ENCODE data around the gene SLF2.

Gene SLF2

DNA sequence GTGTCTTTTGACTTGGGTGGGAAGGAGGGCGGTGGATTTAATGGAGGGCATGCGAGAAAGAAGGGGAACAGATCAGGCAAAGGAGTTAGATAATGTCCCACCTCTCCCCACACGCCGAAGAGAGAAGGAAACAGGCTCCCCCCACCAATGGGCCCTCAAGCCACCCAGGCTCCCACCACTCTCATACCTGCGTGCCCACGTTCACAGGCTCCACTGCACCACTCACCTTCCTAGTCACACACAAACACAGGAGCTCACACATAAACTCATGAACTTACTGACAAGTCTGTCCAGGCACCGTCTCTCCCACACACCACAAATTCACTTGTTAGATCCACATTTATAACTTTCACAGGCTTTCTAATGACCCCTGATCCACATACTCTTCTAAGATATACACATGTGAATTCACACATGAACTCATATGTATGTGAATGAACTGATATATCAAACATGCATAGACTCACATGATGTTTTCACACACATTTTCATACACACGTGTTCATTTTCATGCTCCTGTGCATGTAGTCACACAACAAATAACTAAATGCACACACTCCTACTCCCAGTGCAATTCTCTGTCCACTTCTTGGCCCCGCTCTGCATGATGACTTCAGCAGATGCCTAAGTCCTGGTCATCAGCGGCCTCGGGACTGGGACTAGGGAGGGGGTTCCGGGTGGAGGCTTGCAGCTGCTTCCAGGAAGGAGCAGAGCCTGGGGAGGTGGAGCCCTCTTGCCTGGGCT is 88.3 kb downstream of the SLF2 start:
- DNase-seq = no peak

DNA sequence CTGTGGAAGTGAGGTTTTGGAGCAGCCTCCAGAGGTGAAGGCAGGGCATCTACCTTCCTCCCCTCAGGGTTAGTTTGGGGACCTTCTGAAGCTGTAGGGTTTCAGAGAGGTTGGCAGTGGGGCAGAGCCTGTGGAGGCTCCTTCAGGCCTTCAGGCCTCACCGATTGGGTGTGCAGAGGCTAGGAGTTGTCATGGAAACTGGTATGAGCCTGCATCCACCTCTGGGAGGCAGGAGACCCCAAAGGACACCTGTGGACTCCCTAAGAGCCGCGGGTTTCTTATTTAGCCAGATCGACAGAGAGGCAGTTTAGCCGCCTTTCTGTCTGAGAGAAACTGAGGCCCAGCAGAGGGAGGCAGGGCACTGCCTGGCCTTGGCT is 88.9 kb downstream of the SLF2 start:
- no peak for DNase-seq

DNA sequence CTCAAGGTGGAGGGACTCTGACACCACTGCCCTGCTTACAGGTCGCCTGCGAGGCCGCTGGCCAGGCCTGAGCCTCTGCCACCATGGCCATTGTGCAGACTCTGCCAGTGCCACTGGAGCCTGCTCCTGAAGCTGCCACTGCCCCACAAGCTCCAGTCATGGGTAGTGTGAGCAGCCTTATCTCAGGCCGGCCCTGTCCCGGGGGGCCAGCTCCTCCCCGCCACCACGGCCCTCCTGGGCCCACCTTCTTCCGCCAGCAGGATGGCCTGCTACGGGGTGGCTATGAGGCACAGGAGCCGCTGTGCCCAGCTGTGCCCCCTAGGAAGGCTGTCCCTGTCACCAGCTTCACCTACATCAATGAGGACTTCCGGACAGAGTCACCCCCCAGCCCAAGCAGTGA is 89.7 kb downstream of the SLF2 start:
- no peak for DNase-seq

DNA sequence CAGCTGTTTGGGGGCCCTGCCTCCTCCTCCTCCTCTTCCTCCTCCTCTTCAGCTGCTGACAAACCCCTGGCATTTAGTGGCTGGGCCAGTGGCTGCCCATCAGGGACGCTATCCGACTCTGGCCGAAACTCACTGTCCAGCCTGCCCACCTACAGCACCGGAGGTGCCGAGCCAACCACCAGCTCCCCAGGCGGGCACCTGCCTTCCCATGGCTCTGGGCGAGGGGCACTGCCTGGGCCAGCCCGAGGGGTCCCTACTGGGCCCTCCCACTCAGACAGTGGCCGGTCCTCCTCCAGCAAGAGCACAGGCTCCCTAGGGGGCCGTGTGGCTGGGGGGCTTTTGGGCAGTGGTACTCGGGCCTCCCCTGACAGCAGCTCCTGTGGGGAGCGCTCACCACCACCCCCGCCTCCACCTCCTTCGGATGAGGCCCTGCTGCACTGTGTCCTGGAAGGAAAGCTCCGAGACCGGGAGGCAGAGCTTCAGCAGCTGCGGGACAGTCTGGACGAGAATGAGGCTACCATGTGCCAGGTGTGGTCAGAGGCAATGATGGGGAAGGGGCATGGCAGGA is 91.0 kb downstream of the SLF2 start:
- DNase-seq = no peak

DNA sequence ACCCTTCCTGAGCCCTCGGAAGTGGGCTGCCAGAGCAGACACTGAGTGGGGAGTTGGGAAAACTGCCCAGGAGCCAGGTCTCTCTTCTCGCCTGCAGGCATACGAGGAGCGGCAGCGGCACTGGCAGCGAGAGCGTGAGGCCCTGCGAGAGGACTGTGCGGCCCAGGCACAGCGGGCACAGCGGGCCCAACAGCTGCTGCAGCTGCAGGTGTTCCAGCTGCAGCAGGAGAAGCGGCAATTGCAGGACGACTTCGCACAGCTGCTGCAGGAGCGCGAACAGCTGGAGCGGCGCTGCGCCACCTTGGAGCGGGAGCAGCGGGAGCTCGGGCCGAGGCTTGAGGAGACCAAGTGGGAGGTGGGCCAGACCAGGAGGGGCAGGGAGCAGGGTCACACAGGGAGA is 92.6 kb downstream of the SLF2 start:
- no peak for DNase-seq

DNA sequence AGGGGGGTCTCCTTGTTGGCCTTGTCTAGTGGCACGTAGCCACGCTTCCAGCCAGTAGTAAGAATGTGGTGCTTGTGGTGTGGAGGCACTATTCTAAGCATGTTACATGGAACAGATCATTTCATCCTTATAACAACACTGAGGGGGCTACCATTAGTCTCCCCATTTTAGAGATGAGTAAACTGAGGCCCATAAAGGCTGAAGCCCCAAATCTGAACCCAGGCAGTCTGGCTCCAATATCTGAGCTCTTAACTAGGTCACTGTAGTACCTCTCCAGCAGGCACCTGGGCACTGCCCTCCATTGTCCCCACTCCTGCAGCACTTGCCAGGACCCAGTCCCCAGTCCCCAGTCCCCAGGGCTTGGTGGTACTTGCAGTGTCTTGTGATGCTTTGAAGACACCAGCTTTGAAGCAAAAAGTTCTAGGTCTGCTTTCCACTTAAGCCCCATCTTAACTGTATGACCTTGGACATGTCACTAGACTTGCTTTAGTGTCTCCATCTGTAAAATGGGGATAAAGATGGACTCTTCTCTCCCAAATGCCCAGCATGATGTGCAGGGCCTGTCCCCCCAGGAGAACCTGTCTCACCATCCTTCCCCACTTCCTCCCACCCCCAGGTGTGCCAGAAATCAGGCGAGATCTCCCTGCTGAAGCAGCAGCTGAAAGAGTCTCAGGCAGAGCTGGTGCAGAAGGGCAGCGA is 93.3 kb downstream of the SLF2 start:
- no peak for DNase-seq

DNA sequence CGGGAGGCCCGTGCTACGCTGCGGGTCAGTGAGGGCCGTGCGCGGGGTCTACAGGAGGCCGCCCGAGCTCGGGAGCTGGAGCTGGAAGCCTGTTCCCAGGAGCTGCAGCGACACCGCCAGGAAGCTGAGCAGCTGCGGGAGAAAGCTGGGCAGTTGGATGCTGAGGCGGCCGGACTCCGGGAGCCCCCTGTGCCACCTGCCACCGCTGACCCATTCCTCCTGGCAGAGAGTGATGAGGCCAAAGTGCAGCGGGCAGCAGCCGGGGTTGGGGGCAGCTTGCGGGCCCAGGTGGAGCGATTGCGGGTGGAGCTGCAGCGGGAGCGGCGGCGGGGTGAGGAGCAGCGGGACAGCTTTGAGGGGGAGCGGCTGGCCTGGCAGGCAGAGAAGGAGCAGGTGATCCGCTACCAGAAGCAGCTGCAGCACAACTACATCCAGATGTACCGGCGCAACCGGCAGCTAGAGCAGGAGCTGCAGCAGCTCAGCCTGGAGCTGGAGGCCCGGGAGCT is 93.9 kb downstream of the SLF2 start:
- no peak for DNase-seq

DNA sequence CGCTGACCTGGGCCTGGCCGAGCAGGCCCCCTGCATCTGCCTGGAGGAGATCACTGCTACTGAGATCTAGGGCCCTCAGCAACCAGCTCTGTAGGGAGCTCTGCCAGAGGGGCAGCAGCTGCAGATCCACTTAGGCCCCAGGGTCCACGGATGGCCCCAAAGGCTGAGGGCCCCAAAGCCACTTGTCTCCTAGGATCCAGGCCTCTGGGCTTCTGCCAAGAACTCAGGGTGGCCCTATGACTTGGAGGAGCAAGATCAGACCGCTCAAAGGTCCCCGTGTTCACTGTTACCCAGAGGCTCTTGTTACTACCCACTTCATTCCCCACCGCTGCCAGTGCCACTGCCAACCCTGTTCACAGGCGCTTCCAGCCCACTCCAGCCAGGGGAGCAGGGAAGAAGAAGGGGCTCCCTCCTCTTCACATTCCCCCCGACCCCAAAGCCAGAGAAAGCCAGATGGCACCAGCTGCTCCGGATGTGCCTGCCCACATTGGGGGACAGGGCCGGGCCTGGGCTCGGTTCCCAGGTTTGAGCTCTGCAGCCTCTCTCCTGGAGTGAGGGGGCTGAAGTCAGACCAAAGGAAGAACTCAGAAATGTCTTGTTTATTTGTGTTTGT is 94.4 kb downstream of the SLF2 start:
- peak in 1 of 2 experiments; percentile 25 for DNase-seq

DNA sequence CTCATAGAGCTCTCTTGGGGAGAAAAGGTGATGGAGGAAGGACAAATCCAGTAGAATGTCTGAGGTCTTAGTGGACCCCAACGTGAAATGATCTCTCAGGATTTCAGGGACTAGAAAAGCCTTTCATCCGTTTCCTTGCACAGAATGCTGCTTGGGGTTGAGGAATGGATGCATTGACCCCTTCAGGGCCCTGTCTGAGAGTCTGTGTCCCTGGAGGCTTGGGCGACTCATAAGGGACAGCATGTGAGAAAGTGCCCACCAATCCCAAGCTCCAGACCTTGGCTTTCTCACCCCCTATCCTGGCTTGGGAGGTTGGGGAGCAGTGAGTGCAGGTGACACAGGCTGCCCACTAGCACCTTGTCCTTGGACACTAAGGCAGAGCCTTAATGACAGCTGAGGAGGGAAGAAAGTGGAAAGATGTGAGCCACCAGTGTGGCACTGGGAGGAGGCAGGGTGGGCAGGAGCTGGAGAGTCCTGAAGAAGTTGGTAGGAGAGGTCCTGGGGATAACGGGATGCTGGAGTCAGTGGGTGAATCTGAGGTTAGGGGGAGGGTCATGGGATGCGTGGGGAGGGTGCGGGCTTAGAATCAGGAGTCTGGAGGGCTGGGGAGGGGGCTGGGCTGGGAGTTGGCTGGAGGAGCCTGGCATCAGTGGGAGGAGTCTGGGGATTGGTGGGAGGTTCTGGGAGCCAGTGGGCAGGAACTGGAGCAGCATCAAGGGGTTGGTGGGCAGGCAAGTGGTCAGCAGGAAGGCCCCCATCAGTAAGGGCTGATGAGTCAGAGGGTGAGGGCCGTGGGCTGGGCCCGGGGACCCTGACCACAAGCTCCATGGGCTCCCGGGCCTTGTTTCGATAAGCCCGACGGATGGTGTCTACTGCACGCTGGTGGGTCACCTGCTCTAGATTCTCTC is 95.4 kb downstream of the SLF2 start:
- DNase-seq = no peak

DNA sequence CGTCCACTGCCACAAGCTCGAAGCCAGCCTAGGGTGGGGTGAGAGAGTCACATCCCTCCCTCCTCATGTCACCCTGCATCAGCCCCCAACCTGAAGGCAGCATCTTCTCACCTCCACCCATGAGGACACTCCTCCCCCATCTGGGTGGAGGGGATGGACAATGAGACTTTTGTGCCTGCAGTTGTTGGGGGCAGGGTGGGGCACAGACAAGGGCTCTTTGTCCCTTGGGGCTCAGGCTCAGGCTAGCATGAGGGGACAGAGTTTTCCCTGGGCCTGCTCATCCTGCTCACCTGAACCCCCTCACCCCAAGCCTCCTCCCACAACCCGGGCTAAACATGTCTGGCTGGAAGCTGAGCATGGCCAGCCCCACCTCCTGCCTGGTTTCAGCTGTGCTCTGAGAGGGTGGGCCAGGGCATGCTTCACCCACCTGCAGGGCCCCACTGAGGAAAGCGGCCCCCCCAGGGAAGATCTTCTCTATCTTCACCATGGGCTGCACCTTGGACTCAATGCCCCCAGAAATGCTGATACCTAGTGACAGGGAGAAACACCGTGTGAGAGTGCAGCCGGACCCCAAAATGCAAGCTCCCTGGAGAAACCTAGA is 96.2 kb downstream of the SLF2 start:
- no peak for DNase-seq

DNA sequence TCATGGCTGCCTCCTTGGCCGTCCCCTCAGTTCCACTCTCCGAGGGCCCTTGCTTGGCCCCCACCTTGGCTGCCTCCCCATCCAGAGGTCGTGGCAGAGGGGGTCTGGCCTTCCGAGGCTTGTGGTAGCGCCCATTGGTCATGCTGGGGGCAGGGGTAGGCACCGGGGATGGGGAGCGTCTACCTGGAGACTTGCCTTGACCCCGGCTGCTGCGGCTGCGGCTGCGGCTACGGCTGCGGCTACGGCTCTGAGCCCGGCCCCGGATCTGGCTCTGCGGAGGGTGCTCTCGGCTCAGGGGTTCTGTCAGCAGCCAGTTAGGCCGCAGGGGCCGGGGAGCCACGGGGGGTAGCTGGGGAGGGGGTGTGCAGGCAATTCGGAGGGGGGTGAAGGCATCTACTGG is 97.6 kb downstream of the SLF2 start:
- DNase-seq = no peak

DNA sequence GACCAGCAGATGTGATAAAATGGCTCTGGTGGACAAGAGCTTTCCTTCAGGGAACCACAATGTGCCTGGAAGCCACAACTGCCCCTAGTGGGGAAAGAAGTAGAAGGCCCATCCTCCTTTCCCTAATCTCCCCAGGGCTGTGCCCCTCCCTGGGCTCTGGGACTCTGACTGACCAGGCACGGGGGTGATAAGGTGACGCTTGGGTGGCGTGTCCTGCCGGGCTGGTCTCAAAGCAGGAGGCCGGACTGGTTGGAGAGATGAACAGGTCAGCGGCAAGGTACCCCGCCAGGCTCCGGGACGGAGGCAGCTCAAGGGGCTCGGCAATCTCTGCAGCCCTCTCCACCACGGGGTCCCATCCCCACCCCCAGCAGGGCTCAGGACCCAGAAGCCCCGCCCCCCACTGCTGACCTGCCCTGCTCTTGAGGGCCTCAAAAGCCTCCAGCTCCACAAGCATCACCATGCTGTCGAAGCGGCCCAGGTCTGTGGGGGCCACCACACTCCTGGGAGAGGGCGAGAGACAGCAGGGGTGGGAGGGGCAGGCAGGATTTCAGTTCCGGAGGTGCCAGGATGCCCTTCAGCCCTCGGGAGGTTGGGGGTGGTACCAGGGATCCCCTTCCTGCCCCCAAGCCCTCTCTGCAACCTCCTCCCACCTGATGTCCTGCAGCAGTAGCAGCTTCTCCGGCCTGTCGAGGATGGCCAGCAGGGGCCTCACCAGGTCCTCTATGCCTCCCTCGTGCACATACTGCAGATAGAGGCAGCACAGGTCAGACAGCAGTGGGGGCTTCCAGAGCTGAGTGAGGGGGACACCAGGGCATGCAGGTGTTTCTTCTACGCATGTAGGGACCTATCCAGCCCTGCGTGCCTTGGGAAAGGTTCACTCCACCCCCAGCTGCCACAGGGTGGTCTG is 99.0 kb downstream of the SLF2 start:
- DNase-seq = peak in 1 of 2 experiments; percentile 7

DNA sequence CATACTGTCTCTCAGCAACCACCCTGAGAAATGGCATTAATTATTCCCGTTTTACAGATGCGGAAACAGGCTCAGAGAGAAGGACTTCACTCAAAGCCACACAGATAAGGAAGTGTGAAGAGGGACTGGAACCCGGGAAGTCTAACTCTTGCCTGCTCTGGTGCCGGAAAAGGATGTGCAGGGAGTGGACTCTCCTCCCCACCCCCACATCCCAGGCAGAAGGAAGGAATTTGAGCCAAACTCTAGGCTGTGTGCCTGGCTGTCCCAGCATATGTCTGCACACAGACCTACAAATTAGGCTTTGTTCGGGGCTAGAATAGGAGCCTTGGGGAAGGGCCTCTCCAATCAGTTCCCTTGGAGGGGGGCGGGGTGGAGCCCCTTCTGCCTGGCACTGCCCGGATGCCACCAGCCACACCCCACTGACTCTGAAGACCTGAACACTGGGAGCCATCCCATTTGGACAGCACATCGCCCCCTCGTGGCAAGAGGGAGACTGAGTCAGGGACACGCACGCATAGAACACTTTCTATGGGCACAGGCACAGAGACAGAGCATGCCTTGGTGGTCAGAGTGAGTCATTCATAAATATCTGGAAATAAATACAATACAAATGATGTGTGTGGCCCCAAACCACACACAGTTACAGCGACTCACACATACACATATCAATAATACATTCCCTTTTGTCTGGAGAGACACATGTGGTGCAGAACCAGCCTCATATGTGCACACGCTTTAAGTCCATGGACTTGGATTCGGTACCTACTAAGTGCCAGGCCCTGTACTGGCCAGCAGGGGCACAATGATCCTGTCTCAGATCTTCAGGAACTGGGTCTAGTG is 100.0 kb downstream of the SLF2 start:
- peak; percentile 63 to 72 for DNase-seq

DNA sequence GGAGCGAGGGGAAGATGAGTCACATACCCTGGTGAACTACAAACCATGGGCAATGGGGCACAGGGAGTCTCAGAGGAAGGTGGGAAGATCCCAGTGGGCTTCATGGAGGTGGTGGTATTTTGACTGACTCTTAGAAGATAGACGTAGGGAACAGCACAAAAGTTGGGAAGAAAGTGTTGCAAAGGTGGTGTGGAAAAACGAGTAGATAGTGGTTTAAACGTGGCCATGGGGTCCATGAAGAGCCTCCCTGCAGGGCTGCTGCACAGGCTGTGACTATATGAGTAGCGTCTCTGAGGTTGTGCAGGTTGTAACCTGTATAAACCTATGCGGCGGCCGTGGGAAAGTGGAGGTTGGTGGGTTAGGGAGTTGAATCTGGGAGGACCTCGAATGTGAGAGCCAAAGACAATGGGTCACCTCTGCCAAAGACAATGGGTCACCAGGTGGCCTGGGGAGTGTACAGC is 100.6 kb downstream of the SLF2 start:
- no peak for DNase-seq

DNA sequence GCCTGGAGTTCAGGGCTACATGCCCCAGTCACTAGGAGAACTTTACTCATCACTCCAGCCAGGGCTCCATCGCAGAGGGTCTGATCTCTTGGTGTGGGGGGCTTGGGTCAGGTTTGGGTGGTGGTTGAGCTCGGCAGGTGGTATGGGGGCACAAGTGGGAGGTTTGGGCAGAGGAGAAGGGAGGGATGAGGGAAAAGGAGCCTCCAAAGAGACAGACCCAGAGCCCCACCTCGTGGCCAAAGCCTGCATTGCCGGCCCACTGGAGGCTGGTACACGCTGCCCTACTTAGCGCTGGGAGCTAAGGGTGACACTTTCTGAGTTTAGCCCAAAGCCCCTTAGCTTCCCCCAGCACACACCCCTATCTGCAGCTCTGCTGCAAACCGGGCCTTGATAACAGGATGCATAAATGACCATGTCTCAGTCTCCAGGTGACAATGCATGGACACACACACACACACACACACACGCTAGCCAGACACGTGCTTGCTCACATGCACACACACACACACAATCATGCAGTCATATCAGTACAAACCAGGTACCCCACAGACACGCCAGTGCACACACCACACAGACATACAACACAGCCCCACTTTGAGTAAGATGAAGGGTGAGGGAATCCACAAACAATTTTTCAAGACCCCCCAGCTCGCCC is 101.6 kb downstream of the SLF2 start:
- DNase-seq = peak in 1 of 2 experiments; percentile 38
